HepG2 (cell line): ENCODE data around the gene ACTR3. TPM values are rescaled to one million over a fixed set of nuclear protein-coding genes. Genes with fewer than 3 reads are reported as not detected.
A peak's percentile ranks its signal among the peaks of the same experiment; 100 is the strongest.

Experiments used
- ATAC-seq: fragments of 200-7000 bp; cut with Tn5 transposase; 3 replicates; pipeline ENCODE4 v1.9.1; 2020; ENCODE audit warnings: mild to moderate bottlenecking, moderate library complexity
- BruUV-seq: library from RNA; stranded (reverse); fragments of 400-500 nt; replicated peaks from 2 replicates; lab custom pipeline; 2021; lab: Mats Ljungman, UMichigan
- CTCF ChIA-PET: fragments of 300-600 bp; formaldehyde crosslinking; extraction: SDS; loops from one replicate; lab custom pipeline; 2021; ENCODE audit warnings: low total read pairs, inconsistent platforms, low intra/inter-chr PET ratio; lab: Yijun Ruan, JAX
- POLR2A ChIA-PET: fragments of 350-600 bp; sonication (Branson Sonifier 250); formaldehyde crosslinking; loops from one replicate; lab custom pipeline; 2020; ENCODE audit warnings: antibody characterized with exemption, inconsistent platforms; lab: Yijun Ruan, JAX
- DNase-seq: peaks from one replicate; pipeline ENCODE4 v3.0.0-alpha.2; 2015; ENCODE audit warnings: low spot score
- FAIRE-seq: peaks from 3 replicates; lab custom pipeline; 2011; peaks lifted over from hg19 to GRCh38; lab: Jason Lieb, UNC
- H2AFZ ChIP-seq: one replicate; pipeline ENCODE4 v1.6.1; 2011; ENCODE audit warnings: low read length, inconsistent platforms
- H3K27ac ChIP-seq: fragments of 300-600 bp; 3 replicates; pipeline ENCODE4 v1.8.0; 2011; ENCODE audit warnings: mixed run types, mild to moderate bottlenecking, mixed read lengths, low read length, inconsistent platforms; ENCODE audit not compliant: insufficient read depth; ENCODE audit errors: extremely low read length
- H3K27me3 ChIP-seq, 2 experiments: fragments of 200-600 bp in 1 of 2; 2 replicates in 1 of 2; 3 replicates in 1 of 2; pipeline versions ENCODE4 v1.6.0 to v1.8.0; 2011; ENCODE audit warnings: low read length in 2 of 2, mild to moderate bottlenecking in 2 of 2, moderate library complexity in 2 of 2, inconsistent platforms in 1 of 2; ENCODE audit not compliant: insufficient read depth in 2 of 2, control insufficient read depth in 1 of 2
- H3K36me3 ChIP-seq, 2 experiments: fragments of 200-600 bp in 1 of 2; replicated peaks in 1 of 2; 2 replicates in 1 of 2; 3 replicates in 1 of 2; pipeline versions ENCODE4 v1.5.1 to v1.8.0; 2011; ENCODE audit warnings: low read length in 2 of 2, inconsistent platforms in 1 of 2; ENCODE audit not compliant: insufficient read depth in 2 of 2, control insufficient read depth in 1 of 2
- H3K4me1 ChIP-seq: 2 replicates; pipeline ENCODE4 v1.5.1; 2012; ENCODE audit warnings: low read length, inconsistent platforms; ENCODE audit not compliant: insufficient read depth
- H3K4me2 ChIP-seq: 2 replicates; pipeline ENCODE4 v1.6.0; 2011; ENCODE audit warnings: low read depth, low read length, inconsistent platforms
- H3K4me3 ChIP-seq, 3 experiments: fragments of 200-600 bp in 1 of 3; sonication (generic), shearing (Covaris generic) in 1 of 3; replicated peaks in 1 of 3; 2 replicates each; pipeline ENCODE4 v1.5.1; 2011 to 2016; ENCODE audit warnings: low read length in 3 of 3, inconsistent platforms in 2 of 3, low read depth in 2 of 3, mild to moderate bottlenecking in 2 of 3, control low read depth in 1 of 3, mixed read lengths in 1 of 3; ENCODE audit not compliant: insufficient read depth in 1 of 3
- H3K79me2 ChIP-seq: one replicate; pipeline ENCODE4 v1.6.1; 2011; ENCODE audit warnings: low read length, inconsistent platforms; ENCODE audit not compliant: insufficient read depth
- H3K9ac ChIP-seq: 2 replicates; pipeline ENCODE4 v1.6.0; 2011; ENCODE audit warnings: mild to moderate bottlenecking, low read depth, low read length, inconsistent platforms; ENCODE audit not compliant: insufficient read depth
- H3K9me3 ChIP-seq: 2 replicates; pipeline ENCODE4 v1.5.1; 2012; ENCODE audit warnings: mild to moderate bottlenecking, low read length
- H4K20me1 ChIP-seq: 2 replicates; pipeline ENCODE4 v1.6.0; 2011; ENCODE audit warnings: inconsistent platforms, mild to moderate bottlenecking, low read length, moderate library complexity; ENCODE audit not compliant: insufficient read depth
- CC2D1A ChIP-seq: sonication (generic); formaldehyde crosslinking; IDR thresholded peaks from 2 replicates; pipeline ENCODE4 v1.8.1; 2023; ENCODE audit warnings: mild to moderate bottlenecking, missing genetic modification reagents
- IRF9 ChIP-seq: sonication (generic); formaldehyde crosslinking; IDR thresholded peaks from 2 replicates; pipeline ENCODE4 v1.8.0; 2022; ENCODE audit warnings: missing genetic modification reagents, mild to moderate bottlenecking, borderline replicate concordance
- NFKBIZ ChIP-seq: IDR thresholded peaks from 2 replicates; pipeline ENCODE4 v1.6.1; 2018; ENCODE audit warnings: missing genetic modification reagents, missing compliant biosample characterization
- ZBTB10 ChIP-seq: sonication (generic); formaldehyde crosslinking; IDR thresholded peaks from 2 replicates; pipeline ENCODE4 v1.4.0; 2020; ENCODE audit warnings: missing genetic modification reagents, borderline replicate concordance
- ZBTB8A ChIP-seq: sonication (generic); formaldehyde crosslinking; IDR thresholded peaks from 2 replicates; pipeline ENCODE4 v1.4.0; 2020; ENCODE audit warnings: mild to moderate bottlenecking, low read depth, missing genetic modification reagents, borderline replicate concordance
- ZNF12 ChIP-seq: sonication (generic); formaldehyde crosslinking; IDR thresholded peaks from 2 replicates; pipeline ENCODE4 v1.5.0; 2020; ENCODE audit warnings: missing genetic modification reagents
- WGBS: methylation state at CpG from one replicate; pipeline ENCODE4 v1.1.6; 2017; ENCODE audit warnings: low lambda C conversion rate; 5-methylcytosine and 5-hydroxymethylcytosine counted together
- in situ Hi-C: cut with HindIII; loops from 2 replicates; pipeline ENCODE4 v1.10.0; 2017; ENCODE audit warnings: low pct_unique_long_range_greater_than_20kb; ENCODE audit not compliant: extremely low pct_ligation_motif_present
- intact Hi-C: fragments of 100-400 bp; cut with micrococcal nuclease; formaldehyde crosslinking; loops from one replicate; pipeline ENCODE4 v1.10.0; 2022; ENCODE audit not compliant: unreplicated experiment
- polyA plus RNA-seq, 8 experiments: library from polyadenylated mRNA; depleted of rRNA in 3 of 8; stranded (reverse) in 7 of 8; unstranded in 1 of 8; fragments of >200 nt; fragmentation: Illumina TruSeq in 4 of 8; extraction: Trizol in 4 of 8; gene quantifications; 2 replicates each; pipeline versions ENCODE4 v1.2.1 to v1.2.3, GENCODE V29; 2011 to 2016; ENCODE audit warnings: low read depth in 4 of 8, missing spikeins in 1 of 8, mixed read lengths in 1 of 8; ENCODE audit not compliant: insufficient read depth in 1 of 8
- total RNA-seq, 5 experiments: library from RNA; depleted of rRNA; stranded (reverse); fragments of >200 nt; fragmentation: Illumina TruSeq; extraction: Trizol; gene quantifications; 2 replicates each; pipeline ENCODE4 v1.2.3, GENCODE V29; 2016; ENCODE audit warnings: low read depth in 1 of 5

The ACTR3 gene
- total and polyA plus RNA-seq, 2 of the 13 experiments (the other 11 are each of a cell fraction or from before 2014, with no cell fraction given) = 123 to 225 TPM

DNA sequence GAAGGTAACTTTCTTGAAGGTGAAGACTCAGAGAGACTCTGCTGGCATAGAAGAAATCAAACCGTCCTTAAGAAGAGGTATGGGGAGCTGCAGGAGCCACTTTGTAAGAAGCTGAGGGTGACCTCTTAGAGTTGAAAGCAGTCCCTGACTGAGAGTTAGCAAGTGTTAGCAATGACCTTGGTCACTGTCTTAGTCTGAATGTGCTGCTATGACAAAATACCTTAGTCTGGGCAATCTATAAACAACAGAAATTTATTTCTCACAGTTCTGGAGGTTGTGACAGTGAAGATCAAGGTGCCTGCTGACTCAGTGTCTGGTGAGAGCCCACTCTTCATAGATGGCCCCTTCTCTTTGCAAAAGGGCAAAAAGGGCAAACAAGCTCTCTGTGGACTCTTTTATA is 35.7 kb upstream of the ACTR3 start:
- intact Hi-C loops = no loop called here
- CTCF ChIA-PET = no interaction called here
- Histone ChIP-seq H3K27ac (no peak overlapping the region), H3K36me3 (no peaks in the 10 kb centered on the region), H4K20me1 (no peaks in the 10 kb centered on the region)
- DNase-seq = no peak
- TF ChIP-seq ZNF12 (CRISPR knock-in tag) (peak; percentile 94), NFKBIZ (no peak), ZBTB8A (CRISPR knock-in tag) (no peak)
- TF ChIP-seq, all 625 proteins: peak for 1
- Histone ChIP-seq H3K9me3 (no peaks in the 10 kb centered on the region), H2AFZ (no peak overlapping the region), H3K4me2 (no peak overlapping the region), H3K4me3 (no peak overlapping the region), H3K9ac (no peak overlapping the region), H3K79me2 (no peaks in the 10 kb centered on the region), H3K27me3 (peaks cover 0 to 5% of the 10 kb centered on the region in 2 experiments; a peak in 1 of 5 replicates), H3K4me1 (no peaks in the 10 kb centered on the region)
- POLR2A ChIA-PET = no interaction called here
- 69% methylated on average over 1 of the region's 1 CpG for WGBS
- no peak for ATAC-seq
- in situ Hi-C loops = no loop called here
- FAIRE-seq = no peak
- BruUV-seq = no TSS peak

- FAIRE-seq = no peak
- no peak overlapping the region for H3K9ac ChIP-seq
- no peaks in the 10 kb centered on the region for H3K9me3 ChIP-seq
- H2AFZ ChIP-seq = no peak overlapping the region
- TF ChIP-seq ZBTB10 = no peak
- no peak for TF ChIP-seq IRF9 (CRISPR knock-in tag)
- no peak for TF ChIP-seq CC2D1A
- H3K79me2 ChIP-seq = no peaks in the 10 kb centered on the region
- CTCF ChIA-PET = no interaction called here
- WGBS = 31% methylated on average over 8 of the region's 8 CpGs
- H3K4me1 ChIP-seq = no peaks in the 10 kb centered on the region
- DNase-seq = no peak
- H3K4me2 ChIP-seq = no peak overlapping the region
- peaks cover 0 to 5% of the 10 kb centered on the region in 2 experiments; a peak in 1 of 5 replicates for H3K27me3 ChIP-seq
- no peak overlapping the region for H3K27ac ChIP-seq
- H3K36me3 ChIP-seq = no peaks in the 10 kb centered on the region
- peak; percentile 34; the same call in 2 of the 3 replicates for ATAC-seq
- POLR2A ChIA-PET = no interaction called here
- H3K4me3 ChIP-seq = no peak overlapping the region
- intact Hi-C loops = no loop called here
- BruUV-seq = no TSS peak
- no peaks in the 10 kb centered on the region for H4K20me1 ChIP-seq
- in situ Hi-C loops = no loop called here
Measured at GRCh38 chr2:113854970-113855740, 34.7 kb upstream of the ACTR3 start.
